ENCODE results near the gene NDUFS8. TPM values are rescaled to one million over a fixed set of nuclear protein-coding genes. Genes with fewer than 3 reads are reported as not detected.

Gene NDUFS8
- total RNA-seq, 1 donor from 2014 or later: 168 TPM

DNA sequence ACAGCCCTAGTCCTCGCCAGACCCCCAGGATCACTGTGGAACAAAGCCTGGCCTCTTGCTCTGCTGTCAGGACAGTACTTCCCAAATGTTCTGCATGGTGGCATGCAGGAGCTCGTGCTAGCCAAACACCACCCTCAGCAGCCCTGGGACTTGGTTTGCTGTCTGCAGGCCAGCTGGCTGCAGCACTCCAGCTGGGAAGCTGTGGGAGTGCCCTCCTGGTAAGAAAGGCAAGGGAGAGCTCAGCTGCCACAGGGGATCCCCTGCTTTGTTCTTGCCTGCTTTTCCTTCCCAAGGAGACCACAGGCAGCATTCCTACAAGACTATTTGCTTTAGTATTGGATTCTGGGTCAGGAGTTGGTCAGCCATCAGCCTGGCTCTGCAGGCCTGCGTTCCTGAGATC, 36.3 kb downstream of the NDUFS8 start:
- DNase-seq (ENCODE audit: extremely low spot score, unreplicated experiment): no peak
- Mint-ChIP-seq H3K27ac (no peak overlapping the region), H3K27me3 (no peaks in the 10 kb centered on the region), H3K4me1 (ENCODE audit: unreplicated experiment) (no peaks in the 10 kb centered on the region), H3K4me3 (no peak overlapping the region), H3K9me3 (no peaks in the 10 kb centered on the region), H3K36me3 (peaks cover 37% of the 10 kb centered on the region)
- TF ChIP-seq CTCF (conservative IDR thresholded peaks at IDR 0.05): no peak

GRCh38 chr11:68067991-68068390, 37.5 kb downstream of the NDUFS8 start:
- Mint-ChIP-seq H3K36me3 (peaks cover 31% of the 10 kb centered on the region), H3K4me1 (ENCODE audit: unreplicated experiment) (no peaks in the 10 kb centered on the region), H3K4me3 (no peak overlapping the region), H3K27me3 (no peaks in the 10 kb centered on the region), H3K9me3 (no peaks in the 10 kb centered on the region), H3K27ac (no peak overlapping the region)
- no peak for DNase-seq (ENCODE audit: extremely low spot score, unreplicated experiment)
- TF ChIP-seq CTCF (conservative IDR thresholded peaks at IDR 0.05): no peak

- H3K27ac Mint-ChIP-seq: no peak overlapping the region
- peaks cover 32% of the 10 kb centered on the region for H3K36me3 Mint-ChIP-seq
- H3K27me3 Mint-ChIP-seq: no peaks in the 10 kb centered on the region
- TF ChIP-seq CTCF (conservative IDR thresholded peaks at IDR 0.05): no peak
- DNase-seq (ENCODE audit: extremely low spot score, unreplicated experiment): peak; percentile 42
- H3K4me1 Mint-ChIP-seq (ENCODE audit: unreplicated experiment): peaks cover 11% of the 10 kb centered on the region
- H3K4me3 Mint-ChIP-seq: no peak overlapping the region
- H3K9me3 Mint-ChIP-seq: no peaks in the 10 kb centered on the region
Measured at GRCh38 chr11:68071281-68072048, 41.0 kb downstream of the NDUFS8 start.

GRCh38 chr11:68074584-68075352, 44.3 kb downstream of the NDUFS8 start:
- DNase-seq (ENCODE audit: extremely low spot score, unreplicated experiment): no peak
- TF ChIP-seq CTCF (conservative IDR thresholded peaks at IDR 0.05): no peak
- H3K27me3 Mint-ChIP-seq: no peaks in the 10 kb centered on the region
- H3K4me1 Mint-ChIP-seq (ENCODE audit: unreplicated experiment): peaks cover 22% of the 10 kb centered on the region
- H3K9me3 Mint-ChIP-seq: no peaks in the 10 kb centered on the region
- H3K27ac Mint-ChIP-seq: no peak overlapping the region
- H3K36me3 Mint-ChIP-seq: peaks cover 24% of the 10 kb centered on the region
- no peak overlapping the region for H3K4me3 Mint-ChIP-seq

DNA sequence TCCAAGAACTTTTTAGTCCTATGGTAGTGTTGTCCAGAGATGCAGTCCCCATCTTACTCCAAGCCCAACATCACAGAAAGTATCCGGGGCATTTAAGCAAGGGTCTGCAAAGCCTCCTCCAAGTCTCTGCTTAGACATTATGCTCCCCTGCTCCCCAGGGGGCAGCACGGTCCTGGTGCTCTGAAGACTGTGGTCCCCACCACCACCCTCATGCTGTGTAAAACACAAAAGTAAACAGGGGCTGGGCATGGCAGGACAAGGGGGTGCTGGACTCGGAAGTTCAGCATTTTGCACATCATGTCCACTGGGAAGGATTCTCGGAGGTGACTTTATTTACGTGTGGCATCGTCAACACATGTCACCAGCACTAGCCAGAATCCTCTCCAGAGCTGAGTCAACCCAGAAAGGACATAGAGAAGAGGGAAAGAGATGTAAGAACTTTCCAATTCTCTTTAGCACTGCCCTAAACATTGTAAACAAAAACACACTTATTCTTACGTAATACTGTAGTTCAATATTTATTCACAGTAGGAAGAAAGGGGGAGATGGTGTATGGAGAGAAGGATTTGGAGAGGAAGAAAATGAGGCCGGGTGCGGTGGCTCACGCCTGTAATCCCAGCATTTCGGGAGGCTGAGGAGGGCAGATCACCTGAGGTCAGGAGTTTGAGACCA, 46.0 kb downstream of the NDUFS8 start:
- Mint-ChIP-seq H3K27me3 (no peaks in the 10 kb centered on the region), H3K27ac (no peak overlapping the region), H3K36me3 (peaks cover 27% of the 10 kb centered on the region), H3K4me1 (ENCODE audit: unreplicated experiment) (peaks cover 22% of the 10 kb centered on the region), H3K4me3 (no peak overlapping the region), H3K9me3 (no peaks in the 10 kb centered on the region)
- TF ChIP-seq CTCF (conservative IDR thresholded peaks at IDR 0.05): peak; percentile 17
- DNase-seq (ENCODE audit: extremely low spot score, unreplicated experiment): no peak
